Measurements from ENCODE around the gene HIVEP3. TPM values are rescaled to one million over a fixed set of nuclear protein-coding genes. Genes with fewer than 3 reads are reported as not detected.
A peak's percentile ranks its signal among the peaks of the same experiment; 100 is the strongest.

HIVEP3 gene
- total RNA-seq, 1 experiment from 2014 or later: 0.55 TPM

DNA sequence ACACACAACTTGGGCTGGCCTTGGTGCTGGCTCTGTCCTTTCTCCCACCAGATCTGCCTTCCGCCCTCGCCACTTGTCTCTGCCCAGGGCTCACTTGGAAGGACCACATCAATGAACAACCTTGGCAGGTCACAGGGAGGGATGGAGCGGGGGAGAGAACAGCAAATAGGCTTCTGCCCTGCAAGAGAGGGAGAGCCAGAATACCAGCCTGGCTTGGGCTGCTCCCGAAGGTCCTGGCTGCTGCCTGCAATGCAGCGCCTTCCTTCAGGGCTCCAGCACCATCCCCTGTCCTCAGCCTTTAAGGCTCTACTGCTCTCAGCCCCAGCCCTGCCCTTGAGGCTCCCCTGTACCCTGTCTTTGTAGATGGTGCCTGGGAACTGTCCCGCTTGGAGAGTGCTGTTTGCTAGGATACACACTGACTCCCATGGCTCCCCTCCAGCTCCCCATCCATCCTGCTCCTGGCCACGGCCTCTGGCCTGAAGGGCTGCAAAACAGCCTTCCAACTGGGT, 43.8 kb downstream of the HIVEP3 start:
- no peaks in the 10 kb centered on the region for H3K9me3 Mint-ChIP-seq
- H3K27ac Mint-ChIP-seq: no peak overlapping the region
- H3K27me3 Mint-ChIP-seq (ENCODE audit: low read depth): no peaks in the 10 kb centered on the region
- ChIA-PET POLR2A (no interaction called here), CTCF (interaction anchor here (0.8 to 1.2 kb wide), 2 partner anchors 63 to 298 kb away, joined by 3 read pairs; no protein-coding TSS in a partner anchor)
- TF ChIP-seq ZNF138 (CRISPR knock-in tag; conservative IDR thresholded peaks at IDR 0.05) (0 out of 2 replicates have a peak, but pooled peaks have one; percentile 41), GABPB1 (CRISPR knock-in tag; IDR thresholded peaks at IDR 0.05) (no peak)
- no peaks in the 10 kb centered on the region for H3K36me3 Mint-ChIP-seq
- DNase-seq (ENCODE audit: low spot score) (no peak), ATAC-seq (peak; percentile 43)
- no peak overlapping the region for H3K4me3 Mint-ChIP-seq
- peaks cover 68% of the 10 kb centered on the region for H3K4me1 Mint-ChIP-seq

DNA sequence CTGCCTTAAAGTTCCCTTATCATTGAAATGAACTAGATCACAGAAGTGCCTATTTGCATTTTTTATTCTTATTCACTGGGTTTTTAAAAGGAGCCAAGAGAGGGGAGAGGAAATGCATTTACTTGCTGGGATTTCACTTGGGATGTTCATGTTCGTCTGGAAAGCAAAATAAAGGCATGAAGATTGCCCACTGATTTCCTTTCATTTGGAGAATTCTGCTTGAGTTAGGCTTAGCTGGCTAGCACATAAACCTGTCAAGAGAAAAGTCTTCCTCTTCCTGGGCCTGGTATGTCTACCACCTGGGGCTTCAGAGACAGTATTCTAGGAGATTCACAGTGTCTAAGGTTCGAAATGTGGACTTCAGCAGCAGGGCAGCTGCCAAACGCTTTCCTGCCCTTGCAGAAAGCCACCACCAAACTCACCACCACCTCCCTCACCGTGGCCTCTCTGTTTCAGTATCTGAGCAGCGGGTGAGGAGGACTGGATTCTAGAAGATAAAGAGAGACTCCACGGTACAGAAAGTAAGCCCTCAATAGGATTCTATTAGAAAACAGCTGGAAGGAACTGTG, 44.5 kb downstream of the HIVEP3 start:
- ChIA-PET POLR2A (no interaction called here), CTCF (interaction anchor here (1.0 to 1.4 kb wide), 4 partner anchors 12 to 358 kb away, joined by 3 to 5 read pairs (median 4); no protein-coding TSS in a partner anchor)
- Mint-ChIP-seq H3K36me3 (no peaks in the 10 kb centered on the region), H3K4me3 (0 out of 2 replicates have a peak overlapping the region, but pooled peaks have one; percentile 4), H3K4me1 (peaks cover 66% of the 10 kb centered on the region), H3K27ac (peak overlapping the region; percentile 89), H3K27me3 (ENCODE audit: low read depth) (no peaks in the 10 kb centered on the region), H3K9me3 (no peaks in the 10 kb centered on the region)
- TF ChIP-seq TEAD1 (CRISPR knock-in tag; IDR thresholded peaks at IDR 0.05) (0 out of 2 replicates have a peak, but pooled peaks have one; percentile 11), ZNF138 (CRISPR knock-in tag; conservative IDR thresholded peaks at IDR 0.05) (no peak), CREM (CRISPR knock-in tag; IDR thresholded peaks at IDR 0.05) (no peak), FOXP1 (CRISPR knock-in tag; IDR thresholded peaks at IDR 0.05; ENCODE audit: borderline replicate concordance) (no peak), ETV6 (CRISPR knock-in tag; IDR thresholded peaks at IDR 0.05) (no peak)
- TF ChIP-seq, protein P1, sequence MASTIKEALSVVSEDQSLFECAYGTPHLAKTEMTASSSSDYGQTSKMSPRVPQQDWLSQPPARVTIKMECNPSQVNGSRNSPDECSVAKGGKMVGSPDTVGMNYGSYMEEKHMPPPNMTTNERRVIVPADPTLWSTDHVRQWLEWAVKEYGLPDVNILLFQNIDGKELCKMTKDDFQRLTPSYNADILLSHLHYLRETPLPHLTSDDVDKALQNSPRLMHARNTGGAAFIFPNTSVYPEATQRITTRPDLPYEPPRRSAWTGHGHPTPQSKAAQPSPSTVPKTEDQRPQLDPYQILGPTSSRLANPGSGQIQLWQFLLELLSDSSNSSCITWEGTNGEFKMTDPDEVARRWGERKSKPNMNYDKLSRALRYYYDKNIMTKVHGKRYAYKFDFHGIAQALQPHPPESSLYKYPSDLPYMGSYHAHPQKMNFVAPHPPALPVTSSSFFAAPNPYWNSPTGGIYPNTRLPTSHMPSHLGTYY (CRISPR knock-in tag; IDR thresholded peaks at IDR 0.05): no peak
- TF ChIP-seq, protein P2, sequence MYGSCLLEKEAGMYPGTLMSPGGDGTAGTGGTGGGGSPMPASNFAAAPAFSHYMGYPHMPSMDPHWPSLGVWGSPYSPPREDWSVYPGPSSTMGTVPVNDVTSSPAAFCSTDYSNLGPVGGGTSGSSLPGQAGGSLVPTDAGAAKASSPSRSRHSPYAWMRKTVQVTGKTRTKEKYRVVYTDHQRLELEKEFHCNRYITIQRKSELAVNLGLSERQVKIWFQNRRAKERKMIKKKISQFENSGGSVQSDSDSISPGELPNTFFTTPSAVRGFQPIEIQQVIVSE (CRISPR knock-in tag; IDR thresholded peaks at IDR 0.05; ENCODE audit: borderline replicate concordance): no peak
- ATAC-seq (peak; percentile 14; the same call in 1 of the 2 replicates), DNase-seq (ENCODE audit: low spot score) (no peak)

DNA sequence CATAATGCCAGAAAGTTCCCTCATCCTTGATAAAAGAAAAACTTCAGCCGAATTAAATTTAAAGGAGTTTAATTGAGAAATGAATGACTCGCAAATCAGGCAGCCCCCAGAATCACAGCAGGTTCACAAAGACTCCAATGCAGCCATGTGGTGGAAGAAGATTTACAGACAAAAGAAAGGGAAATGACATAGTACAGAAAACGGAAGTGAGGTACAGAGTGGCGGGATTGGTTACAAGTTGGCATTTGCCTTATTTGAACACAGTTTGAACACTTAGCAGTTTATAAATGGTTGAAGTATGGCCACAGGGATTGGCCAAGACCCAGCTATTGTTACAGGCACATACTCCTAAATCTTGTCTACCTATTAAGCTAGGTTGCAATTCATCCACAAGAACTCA, 46.6 kb downstream of the HIVEP3 start:
- CTCF ChIA-PET: no interaction called here

DNA sequence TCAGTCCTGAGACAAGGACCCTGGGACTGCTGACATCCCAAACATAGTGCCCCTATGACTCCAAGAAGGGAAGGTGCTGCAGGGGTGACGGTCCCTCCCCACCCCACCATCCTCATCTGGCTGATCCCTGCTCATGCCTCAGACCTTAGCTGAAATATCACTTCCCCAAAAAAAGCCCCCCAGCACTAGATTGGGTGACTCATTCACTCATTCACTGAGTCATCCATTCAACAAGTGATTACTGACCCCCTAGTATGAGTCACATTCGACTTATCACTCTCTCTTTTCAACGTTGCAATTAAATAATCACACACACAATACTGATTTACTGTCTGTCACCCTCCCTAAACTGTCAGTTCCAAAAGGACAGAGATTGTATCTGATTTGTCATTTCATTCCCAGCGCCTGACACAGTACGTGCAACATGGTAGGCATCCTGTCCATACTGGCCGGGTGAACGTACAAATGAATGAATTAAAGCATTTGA, 48.6 kb downstream of the HIVEP3 start:
- DNase-seq (ENCODE audit: low spot score) (no peak), ATAC-seq (no peak)
- no peaks in the 10 kb centered on the region for H3K27me3 Mint-ChIP-seq (ENCODE audit: low read depth)
- CTCF ChIA-PET: no interaction called here
- POLR2A ChIA-PET: no interaction called here
- H3K27ac Mint-ChIP-seq: no peak overlapping the region
- no peak overlapping the region for H3K4me3 Mint-ChIP-seq
- peaks cover 56% of the 10 kb centered on the region for H3K4me1 Mint-ChIP-seq
- no peaks in the 10 kb centered on the region for H3K36me3 Mint-ChIP-seq
- no peaks in the 10 kb centered on the region for H3K9me3 Mint-ChIP-seq
- no peak for TF ChIP-seq IRF2 (CRISPR knock-in tag; IDR thresholded peaks at IDR 0.05; ENCODE audit: borderline replicate concordance, low read depth)
- TF ChIP-seq TCF7 (CRISPR knock-in tag; IDR thresholded peaks at IDR 0.05; ENCODE audit: low read depth): no peak
- no peak for TF ChIP-seq ZBTB21 (CRISPR knock-in tag; IDR thresholded peaks at IDR 0.05; ENCODE audit: borderline replicate concordance)
- TF ChIP-seq SMAD4 (CRISPR knock-in tag; IDR thresholded peaks at IDR 0.05): no peak
- no peak for TF ChIP-seq ZNF121 (CRISPR knock-in tag; IDR thresholded peaks at IDR 0.05)
- TF ChIP-seq, protein P3, sequence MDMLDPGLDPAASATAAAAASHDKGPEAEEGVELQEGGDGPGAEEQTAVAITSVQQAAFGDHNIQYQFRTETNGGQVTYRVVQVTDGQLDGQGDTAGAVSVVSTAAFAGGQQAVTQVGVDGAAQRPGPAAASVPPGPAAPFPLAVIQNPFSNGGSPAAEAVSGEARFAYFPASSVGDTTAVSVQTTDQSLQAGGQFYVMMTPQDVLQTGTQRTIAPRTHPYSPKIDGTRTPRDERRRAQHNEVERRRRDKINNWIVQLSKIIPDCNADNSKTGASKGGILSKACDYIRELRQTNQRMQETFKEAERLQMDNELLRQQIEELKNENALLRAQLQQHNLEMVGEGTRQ (CRISPR knock-in tag; IDR thresholded peaks at IDR 0.05): no peak
- TF ChIP-seq ZNF423 (CRISPR knock-in tag; IDR thresholded peaks at IDR 0.05): no peak
- TF ChIP-seq FOXP1 (CRISPR knock-in tag; IDR thresholded peaks at IDR 0.05; ENCODE audit: borderline replicate concordance): no peak
- no peak for TF ChIP-seq TEAD1 (CRISPR knock-in tag; IDR thresholded peaks at IDR 0.05)
- TF ChIP-seq ELF4 (CRISPR knock-in tag; IDR thresholded peaks at IDR 0.05; ENCODE audit: low read depth): no peak
- TF ChIP-seq NR3C1 (CRISPR knock-in tag; conservative IDR thresholded peaks at IDR 0.05; ENCODE audit: low read depth): no peak
- TF ChIP-seq FOXJ3 (CRISPR knock-in tag; IDR thresholded peaks at IDR 0.05; ENCODE audit: borderline replicate concordance): no peak
- no peak for TF ChIP-seq NFYB (CRISPR knock-in tag; conservative IDR thresholded peaks at IDR 0.05; ENCODE audit: low read depth)
- TF ChIP-seq, protein P4, sequence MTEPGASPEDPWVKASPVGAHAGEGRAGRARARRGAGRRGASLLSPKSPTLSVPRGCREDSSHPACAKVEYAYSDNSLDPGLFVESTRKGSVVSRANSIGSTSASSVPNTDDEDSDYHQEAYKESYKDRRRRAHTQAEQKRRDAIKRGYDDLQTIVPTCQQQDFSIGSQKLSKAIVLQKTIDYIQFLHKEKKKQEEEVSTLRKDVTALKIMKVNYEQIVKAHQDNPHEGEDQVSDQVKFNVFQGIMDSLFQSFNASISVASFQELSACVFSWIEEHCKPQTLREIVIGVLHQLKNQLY (CRISPR knock-in tag; IDR thresholded peaks at IDR 0.05): no peak
- no peak for TF ChIP-seq SOX15 (CRISPR knock-in tag; IDR thresholded peaks at IDR 0.05)
- TF ChIP-seq, protein P5, sequence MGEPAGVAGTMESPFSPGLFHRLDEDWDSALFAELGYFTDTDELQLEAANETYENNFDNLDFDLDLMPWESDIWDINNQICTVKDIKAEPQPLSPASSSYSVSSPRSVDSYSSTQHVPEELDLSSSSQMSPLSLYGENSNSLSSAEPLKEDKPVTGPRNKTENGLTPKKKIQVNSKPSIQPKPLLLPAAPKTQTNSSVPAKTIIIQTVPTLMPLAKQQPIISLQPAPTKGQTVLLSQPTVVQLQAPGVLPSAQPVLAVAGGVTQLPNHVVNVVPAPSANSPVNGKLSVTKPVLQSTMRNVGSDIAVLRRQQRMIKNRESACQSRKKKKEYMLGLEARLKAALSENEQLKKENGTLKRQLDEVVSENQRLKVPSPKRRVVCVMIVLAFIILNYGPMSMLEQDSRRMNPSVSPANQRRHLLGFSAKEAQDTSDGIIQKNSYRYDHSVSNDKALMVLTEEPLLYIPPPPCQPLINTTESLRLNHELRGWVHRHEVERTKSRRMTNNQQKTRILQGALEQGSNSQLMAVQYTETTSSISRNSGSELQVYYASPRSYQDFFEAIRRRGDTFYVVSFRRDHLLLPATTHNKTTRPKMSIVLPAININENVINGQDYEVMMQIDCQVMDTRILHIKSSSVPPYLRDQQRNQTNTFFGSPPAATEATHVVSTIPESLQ (CRISPR knock-in tag; IDR thresholded peaks at IDR 0.05): no peak

More for the DNA sequence above, 46.6 kb downstream of the HIVEP3 start:
- Mint-ChIP-seq H3K4me3 (no peak overlapping the region), H3K27ac (no peak overlapping the region), H3K4me1 (peaks cover 65% of the 10 kb centered on the region), H3K9me3 (no peaks in the 10 kb centered on the region), H3K27me3 (ENCODE audit: low read depth) (no peaks in the 10 kb centered on the region), H3K36me3 (no peaks in the 10 kb centered on the region)
- DNase-seq (ENCODE audit: low spot score) (no peak), ATAC-seq (no peak)
- TF ChIP-seq ZNF317 (CRISPR knock-in tag; IDR thresholded peaks at IDR 0.05; ENCODE audit: borderline replicate concordance, low read depth): peak; percentile 81
- no peak for TF ChIP-seq NR3C1 (CRISPR knock-in tag; conservative IDR thresholded peaks at IDR 0.05; ENCODE audit: low read depth)
- TF ChIP-seq, protein P6, sequence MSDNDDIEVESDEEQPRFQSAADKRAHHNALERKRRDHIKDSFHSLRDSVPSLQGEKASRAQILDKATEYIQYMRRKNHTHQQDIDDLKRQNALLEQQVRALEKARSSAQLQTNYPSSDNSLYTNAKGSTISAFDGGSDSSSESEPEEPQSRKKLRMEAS (CRISPR knock-in tag; IDR thresholded peaks at IDR 0.05): no peak
- POLR2A ChIA-PET: no interaction called here

Data from WTC11 (cell line).